ENCODE measurements around the gene TWIST2. TPM values are rescaled to one million over a fixed set of nuclear protein-coding genes. Genes with fewer than 3 reads are reported as not detected.

Gene TWIST2
- total and polyA plus RNA-seq, 10 of the 15 experiments (the other 5 are each of a cell fraction or from before 2014, with no cell fraction given) = not detected

DNA sequence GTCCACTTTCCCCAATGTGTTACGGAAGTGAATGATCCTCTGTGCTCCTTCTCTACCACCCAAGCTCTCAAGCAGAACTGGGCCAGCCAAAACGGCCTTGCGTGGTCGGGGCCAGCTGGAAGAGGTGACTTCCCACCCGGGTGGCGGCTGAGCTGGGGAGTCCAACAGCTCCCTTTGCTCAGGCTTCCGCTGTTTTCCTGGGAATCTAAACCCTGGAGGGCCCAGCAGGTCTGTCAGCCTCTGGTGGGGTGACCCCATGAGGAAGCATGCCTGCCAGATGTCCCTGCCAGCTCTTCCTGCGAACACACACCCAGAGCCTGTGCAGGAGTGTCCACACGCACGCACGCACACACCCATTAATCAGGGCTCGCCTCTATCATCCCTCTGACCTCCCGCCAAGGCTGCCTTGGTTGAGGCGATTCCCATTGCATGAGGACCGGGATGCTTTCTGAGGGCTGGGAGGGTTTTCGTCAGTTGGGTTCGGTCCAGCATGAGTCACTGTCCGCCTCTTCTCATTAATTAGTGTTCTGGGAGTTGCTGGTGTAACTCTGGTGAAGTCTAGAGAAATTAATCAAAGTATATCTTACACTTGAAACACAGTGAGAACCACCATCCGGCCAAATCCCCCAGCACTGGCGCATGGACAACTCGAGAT, 90.6 kb downstream of the TWIST2 start (continued):
- TF ChIP-seq, protein P1, sequence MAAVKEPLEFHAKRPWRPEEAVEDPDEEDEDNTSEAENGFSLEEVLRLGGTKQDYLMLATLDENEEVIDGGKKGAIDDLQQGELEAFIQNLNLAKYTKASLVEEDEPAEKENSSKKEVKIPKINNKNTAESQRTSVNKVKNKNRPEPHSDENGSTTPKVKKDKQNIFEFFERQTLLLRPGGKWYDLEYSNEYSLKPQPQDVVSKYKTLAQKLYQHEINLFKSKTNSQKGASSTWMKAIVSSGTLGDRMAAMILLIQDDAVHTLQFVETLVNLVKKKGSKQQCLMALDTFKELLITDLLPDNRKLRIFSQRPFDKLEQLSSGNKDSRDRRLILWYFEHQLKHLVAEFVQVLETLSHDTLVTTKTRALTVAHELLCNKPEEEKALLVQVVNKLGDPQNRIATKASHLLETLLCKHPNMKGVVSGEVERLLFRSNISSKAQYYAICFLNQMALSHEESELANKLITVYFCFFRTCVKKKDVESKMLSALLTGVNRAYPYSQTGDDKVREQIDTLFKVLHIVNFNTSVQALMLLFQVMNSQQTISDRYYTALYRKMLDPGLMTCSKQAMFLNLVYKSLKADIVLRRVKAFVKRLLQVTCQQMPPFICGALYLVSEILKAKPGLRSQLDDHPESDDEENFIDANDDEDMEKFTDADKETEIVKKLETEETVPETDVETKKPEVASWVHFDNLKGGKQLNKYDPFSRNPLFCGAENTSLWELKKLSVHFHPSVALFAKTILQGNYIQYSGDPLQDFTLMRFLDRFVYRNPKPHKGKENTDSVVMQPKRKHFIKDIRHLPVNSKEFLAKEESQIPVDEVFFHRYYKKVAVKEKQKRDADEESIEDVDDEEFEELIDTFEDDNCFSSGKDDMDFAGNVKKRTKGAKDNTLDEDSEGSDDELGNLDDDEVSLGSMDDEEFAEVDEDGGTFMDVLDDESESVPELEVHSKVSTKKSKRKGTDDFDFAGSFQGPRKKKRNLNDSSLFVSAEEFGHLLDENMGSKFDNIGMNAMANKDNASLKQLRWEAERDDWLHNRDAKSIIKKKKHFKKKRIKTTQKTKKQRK (IDR thresholded peaks at IDR 0.05; ENCODE audit: low read depth, low read length) = no peak
- TF ChIP-seq, protein P2, sequence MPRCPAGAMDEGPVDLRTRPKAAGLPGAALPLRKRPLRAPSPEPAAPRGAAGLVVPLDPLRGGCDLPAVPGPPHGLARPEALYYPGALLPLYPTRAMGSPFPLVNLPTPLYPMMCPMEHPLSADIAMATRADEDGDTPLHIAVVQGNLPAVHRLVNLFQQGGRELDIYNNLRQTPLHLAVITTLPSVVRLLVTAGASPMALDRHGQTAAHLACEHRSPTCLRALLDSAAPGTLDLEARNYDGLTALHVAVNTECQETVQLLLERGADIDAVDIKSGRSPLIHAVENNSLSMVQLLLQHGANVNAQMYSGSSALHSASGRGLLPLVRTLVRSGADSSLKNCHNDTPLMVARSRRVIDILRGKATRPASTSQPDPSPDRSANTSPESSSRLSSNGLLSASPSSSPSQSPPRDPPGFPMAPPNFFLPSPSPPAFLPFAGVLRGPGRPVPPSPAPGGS (IDR thresholded peaks at IDR 0.05; ENCODE audit: borderline replicate concordance, insufficient read depth, low read depth, low read length, poor library complexity, severe bottlenecking) = no peak
- TF ChIP-seq ASH2L (IDR thresholded peaks at IDR 0.05; ENCODE audit: borderline replicate concordance, low read depth) = no peak

GRCh38 chr2:238939074-238939473, 91.2 kb downstream of the TWIST2 start:
- no peak overlapping the region for H3K9ac ChIP-seq (ENCODE audit: control insufficient read depth, insufficient read depth, low read length)
- no peaks in the 10 kb centered on the region for H3K79me2 ChIP-seq (ENCODE audit: control insufficient read depth, insufficient read depth, low read length)
- H3K4me3 ChIP-seq = no peak overlapping the region
- H3K27ac ChIP-seq (ENCODE audit: control insufficient read depth, insufficient read depth) = no peak overlapping the region
- no TSS peak for BruUV-seq (replicated peaks)
- RAD21 ChIA-PET (ENCODE audit: unreplicated experiment) = no interaction called here
- POLR2A ChIA-PET = no interaction called here
- H3K4me1 ChIP-seq (ENCODE audit: control insufficient read depth, insufficient read depth, low read length) = no peaks in the 10 kb centered on the region
- no peak for FAIRE-seq
- intact Hi-C loops (cut with micrococcal nuclease; ENCODE audit: unreplicated experiment) (no loop called here), in situ Hi-C loops (cut with MboI) (no loop called here)
- H3K36me3 ChIP-seq (ENCODE audit: control insufficient read depth in 2 of 2, insufficient read depth in 2 of 2, low read length in 1 of 2) = no peaks in the 10 kb centered on the region
- H3K4me2 ChIP-seq (ENCODE audit: control insufficient read depth, insufficient read depth) = no peak overlapping the region
- 52% methylated on average over 6 of the region's 6 CpGs for WGBS (ENCODE audit: insufficient coverage, insufficient replicate concordance, low lambda C conversion rate, missing lambda C conversion rate)
- H2AFZ ChIP-seq (ENCODE audit: control insufficient read depth, low read depth, low read length) = no peak overlapping the region
- CTCF ChIA-PET = no interaction called here
- H4K20me1 ChIP-seq (ENCODE audit: control insufficient read depth, insufficient read depth) = no peaks in the 10 kb centered on the region
- H3K27me3 ChIP-seq (replicated peaks in 1 of 2; ENCODE audit: control insufficient read depth in 2 of 2, insufficient read depth in 2 of 2, low read length in 1 of 2) = no peaks in the 10 kb centered on the region; a peak in 1 of 4 replicates
- no peak for DNase-seq (ENCODE audit: low read depth, low spot score)
- TF ChIP-seq ESRRA (IDR thresholded peaks at IDR 0.05; ENCODE audit: low read length) (no peak), JUND (IDR thresholded peaks at IDR 0.05; ENCODE audit: low read depth, low read length) (no peak), TCF3 (IDR thresholded peaks at IDR 0.05; ENCODE audit: borderline replicate concordance, insufficient read depth, low read depth, low read length) (no peak), RELB (IDR thresholded peaks at IDR 0.05; ENCODE audit: low read depth) (no peak)
- ATAC-seq = no peak
- SMC1A ChIA-PET (ENCODE audit: uncharacterized antibody, unreplicated experiment) = no interaction called here
- no peaks in the 10 kb centered on the region for H3K9me3 ChIP-seq (replicated peaks; ENCODE audit: control insufficient read depth, insufficient read depth, low read length)
